Transverse colon (tissue), 4 donors: ENCODE results near the gene TMEM229B. TPM values are rescaled to one million over a fixed set of nuclear protein-coding genes. Genes with fewer than 3 reads are reported as not detected.

ENCODE experiments used
- DNase-seq: peaks from one replicate; pipeline ENCODE4 v3.0.0-alpha.2; 2019
- H3K27ac ChIP-seq, 4 donors: fragments of 200-600 bp; sonication (generic); 2 replicates each; pipeline ENCODE4 v1.5.1; 2016 to 2018; ENCODE audit warnings: inconsistent platforms in 4 of 4
- H3K27me3 ChIP-seq: fragments of 200-600 bp; sonication (generic); 2 replicates; pipeline ENCODE4 v1.5.1; 2017; ENCODE audit warnings: inconsistent platforms
- H3K36me3 ChIP-seq, 4 donors: fragments of 200-600 bp; sonication (generic); 2 replicates each; pipeline ENCODE4 v1.5.1; 2017 to 2019; ENCODE audit warnings: inconsistent platforms in 4 of 4
- H3K4me1 ChIP-seq, 4 donors: fragments of 200-600 bp; sonication (generic); 2 replicates each; pipeline ENCODE4 v1.5.1; 2017 to 2020; ENCODE audit warnings: inconsistent platforms in 4 of 4
- H3K4me3 ChIP-seq, 4 donors: fragments of 200-600 bp; sonication (generic); 1 replicate in 1 of 4; 2 replicates in 3 of 4; pipeline versions ENCODE4 v1.5.1 to v1.6.1; 2017 to 2019; ENCODE audit warnings: inconsistent platforms in 4 of 4
- H3K9me3 ChIP-seq, 2 donors: fragments of 200-600 bp; sonication (generic); 2 replicates each; pipeline ENCODE4 v1.5.1; 2017 to 2019; ENCODE audit warnings: inconsistent platforms in 2 of 2
- EP300 ChIP-seq: sonication (generic); formaldehyde crosslinking; IDR thresholded peaks from one replicate; pipeline ENCODE4 v1.6.1; 2017; ENCODE audit warnings: antibody characterized with exemption, low read depth
- POLR2A ChIP-seq: fragments of 450-650 bp; IDR thresholded peaks from one replicate; pipeline ENCODE4 v1.6.1; 2016; ENCODE audit warnings: antibody characterized with exemption, mild to moderate bottlenecking, moderate library complexity
- POLR2AphosphoS5 ChIP-seq, 3 donors: sonication (generic); formaldehyde crosslinking; IDR thresholded peaks; one replicate each; pipeline ENCODE4 v1.6.1; 2016; ENCODE audit warnings: antibody characterized with exemption in 3 of 3
- WGBS, 2 donors: methylation state at CpG; one replicate each; pipeline ENCODE4 v1.1.5; 2018; ENCODE audit warnings: low coverage in 1 of 2; 5-methylcytosine and 5-hydroxymethylcytosine counted together
- in situ Hi-C, 4 donors: fragments of 200-750 bp; cut with MboI; loops; one replicate each; pipeline versions ENCODE4 v1.15.0 to v1.15.1; 2017; ENCODE audit warnings: low sequenced_read_pairs in 3 of 4, low pct_ligation_motif_present in 1 of 4, low pct_unique_long_range_greater_than_20kb in 1 of 4
- intact Hi-C: fragments of 100-400 bp; cut with DNase I; formaldehyde crosslinking; loops from one replicate; pipeline ENCODE4 v1.15.1; 2023; ENCODE audit warnings: low total_unique reads
- total RNA-seq, 4 donors: library from RNA; depleted of rRNA; stranded (reverse); fragments of >200 nt; gene quantifications; one replicate each; pipeline ENCODE4 v1.1.0, GENCODE V29; 2016
- TF ChIP-seq, protein P1 (sequence below), 5 experiments: fragments of 200-600 bp in 3 of 5; fragments of 450-650 bp in 2 of 5; sonication (generic) in 3 of 5; IDR thresholded peaks; 1 replicate in 2 of 5; 2 replicates in 3 of 5; pipeline ENCODE4 v1.5.1; 2016 to 2017; ENCODE audit warnings: antibody characterized with exemption in 5 of 5, inconsistent platforms in 3 of 5, mild to moderate bottlenecking in 2 of 5, moderate library complexity in 1 of 5

The TMEM229B gene
- total RNA-seq, 4 donors from 2014 or later: 3.7 to 13.5 (median 7.4) TPM

DNA sequence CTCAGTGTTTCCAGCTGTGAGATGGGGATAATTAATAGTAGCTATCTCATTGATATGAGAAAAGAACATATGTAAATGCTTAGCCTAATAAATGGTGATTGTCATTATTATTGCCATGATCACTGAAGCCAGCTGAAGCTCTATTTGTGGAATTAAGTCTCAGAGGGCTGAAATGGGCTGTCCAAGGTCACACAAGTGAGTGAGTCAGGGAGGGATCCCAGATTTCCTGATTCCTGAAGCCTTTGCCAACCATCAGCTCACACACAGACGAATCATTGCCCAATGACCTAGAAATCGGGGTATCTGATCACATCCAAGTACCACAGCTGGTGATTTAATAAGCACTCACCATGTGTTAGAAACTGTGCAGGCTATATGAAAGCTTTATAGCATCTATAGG, 21.6 kb upstream of the TMEM229B start:
- DNase-seq: no peak
- 52 to 71% methylated on average over 2 of the region's 2 CpGs for WGBS, 2 donors
- intact Hi-C loops (no loop called here), in situ Hi-C loops (no loop called here)
- Histone ChIP-seq H3K4me1 (peaks cover 9 to 15% (median 12%) of the 10 kb centered on the region in 4 donors), H3K27ac (no peak overlapping the region), H3K4me3 (no peak overlapping the region), H3K36me3 (no peaks in the 10 kb centered on the region), H3K27me3 (no peaks in the 10 kb centered on the region), H3K9me3 (no peaks in the 10 kb centered on the region)
- no peak for TF ChIP-seq POLR2AphosphoS5 (IDR thresholded peaks at IDR 0.05)
- no peak for TF ChIP-seq EP300
- TF ChIP-seq, protein P1, sequence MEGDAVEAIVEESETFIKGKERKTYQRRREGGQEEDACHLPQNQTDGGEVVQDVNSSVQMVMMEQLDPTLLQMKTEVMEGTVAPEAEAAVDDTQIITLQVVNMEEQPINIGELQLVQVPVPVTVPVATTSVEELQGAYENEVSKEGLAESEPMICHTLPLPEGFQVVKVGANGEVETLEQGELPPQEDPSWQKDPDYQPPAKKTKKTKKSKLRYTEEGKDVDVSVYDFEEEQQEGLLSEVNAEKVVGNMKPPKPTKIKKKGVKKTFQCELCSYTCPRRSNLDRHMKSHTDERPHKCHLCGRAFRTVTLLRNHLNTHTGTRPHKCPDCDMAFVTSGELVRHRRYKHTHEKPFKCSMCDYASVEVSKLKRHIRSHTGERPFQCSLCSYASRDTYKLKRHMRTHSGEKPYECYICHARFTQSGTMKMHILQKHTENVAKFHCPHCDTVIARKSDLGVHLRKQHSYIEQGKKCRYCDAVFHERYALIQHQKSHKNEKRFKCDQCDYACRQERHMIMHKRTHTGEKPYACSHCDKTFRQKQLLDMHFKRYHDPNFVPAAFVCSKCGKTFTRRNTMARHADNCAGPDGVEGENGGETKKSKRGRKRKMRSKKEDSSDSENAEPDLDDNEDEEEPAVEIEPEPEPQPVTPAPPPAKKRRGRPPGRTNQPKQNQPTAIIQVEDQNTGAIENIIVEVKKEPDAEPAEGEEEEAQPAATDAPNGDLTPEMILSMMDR (IDR thresholded peaks at IDR 0.05): no peak
- no peak for TF ChIP-seq POLR2A

DNA sequence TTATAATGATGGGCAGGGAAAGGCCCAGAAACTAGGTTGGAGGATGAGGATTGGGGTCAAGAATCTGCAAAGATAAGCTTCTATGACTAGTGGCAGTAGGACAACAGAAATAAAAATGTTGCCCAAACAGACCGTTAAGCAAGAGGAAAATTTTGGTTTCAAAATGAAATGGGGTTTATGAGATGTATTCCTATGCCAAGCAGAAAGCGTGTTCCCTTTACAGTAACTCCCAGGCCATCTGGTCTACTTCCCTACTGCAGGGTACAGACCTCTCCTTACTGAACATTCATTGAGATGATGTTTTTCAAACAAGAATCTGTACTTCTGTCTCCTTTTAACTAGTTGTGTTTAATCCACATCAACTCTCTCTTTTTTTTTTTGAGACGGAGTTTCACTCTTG, 20.4 kb upstream of the TMEM229B start:
- no peaks in the 10 kb centered on the region for H3K36me3 ChIP-seq
- H3K27me3 ChIP-seq: no peaks in the 10 kb centered on the region
- H3K4me1 ChIP-seq: peaks cover 5 to 9% (median 7%) of the 10 kb centered on the region in 4 donors
- TF ChIP-seq POLR2AphosphoS5 (IDR thresholded peaks at IDR 0.05): no peak
- H3K4me3 ChIP-seq: no peak overlapping the region
- WGBS, 2 donors: 43 to 52% methylated on average over 3 of the region's 3 CpGs
- in situ Hi-C loops (no loop called here), intact Hi-C loops (no loop called here)
- DNase-seq: no peak
- no peaks in the 10 kb centered on the region for H3K9me3 ChIP-seq
- H3K27ac ChIP-seq: no peak overlapping the region

DNA sequence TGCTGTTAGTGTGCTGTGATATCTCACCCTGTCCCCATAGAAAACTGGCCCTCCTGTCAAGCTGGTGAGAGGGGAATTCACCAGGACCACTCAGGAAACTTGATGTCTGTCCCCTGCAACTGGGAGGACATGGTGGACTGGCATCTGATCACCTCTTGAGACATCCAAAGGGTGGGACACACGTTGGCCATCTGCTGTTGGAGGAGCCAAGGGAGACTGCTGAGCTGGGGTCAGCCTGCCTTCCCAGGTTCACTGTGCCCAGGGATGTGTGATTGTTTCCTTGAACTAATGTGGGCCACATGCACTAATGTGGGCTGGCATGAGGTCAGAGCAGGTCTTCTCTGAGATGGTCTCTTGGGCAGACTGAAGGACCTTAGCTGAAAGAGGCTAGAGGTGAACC, 16.7 kb upstream of the TMEM229B start:
- Histone ChIP-seq H3K27ac (no peak overlapping the region), H3K9me3 (no peaks in the 10 kb centered on the region), H3K4me1 (no peaks in the 10 kb centered on the region), H3K36me3 (no peaks in the 10 kb centered on the region), H3K4me3 (no peak overlapping the region), H3K27me3 (no peaks in the 10 kb centered on the region)
- intact Hi-C loops: no loop called here
- no peak for DNase-seq
- 73% methylated on average over 1 of the region's 1 CpG; no CpG with 5 or more reads in 1 of the 2 donors for WGBS, 2 donors
- no peak for TF ChIP-seq POLR2A
- TF ChIP-seq, protein P1 (IDR thresholded peaks at IDR 0.05): no peak
- in situ Hi-C loops: no loop called here

DNA sequence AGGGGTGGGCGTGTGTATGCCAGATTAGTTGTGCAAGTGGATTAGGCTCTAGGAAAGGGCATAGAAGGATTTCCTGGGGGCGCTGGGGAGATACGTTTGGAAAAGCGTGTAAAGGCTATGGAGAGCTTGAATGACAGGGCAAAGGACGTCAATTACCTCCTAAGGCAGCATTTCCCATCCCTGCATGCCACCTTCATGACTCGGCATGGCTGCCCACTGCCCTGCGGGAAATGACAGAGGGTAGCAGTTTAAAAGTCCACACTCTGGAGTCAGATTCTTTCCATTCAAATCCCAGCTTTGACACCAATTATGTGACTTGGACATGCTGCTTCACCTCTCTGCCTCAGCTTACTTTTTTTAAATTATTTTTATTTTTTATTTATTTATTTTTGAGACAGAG, 14.8 kb upstream of the TMEM229B start:
- DNase-seq: no peak
- Histone ChIP-seq H3K9me3 (no peaks in the 10 kb centered on the region), H3K4me3 (no peak overlapping the region), H3K27ac (no peak overlapping the region), H3K27me3 (no peaks in the 10 kb centered on the region), H3K36me3 (no peaks in the 10 kb centered on the region), H3K4me1 (no peaks in the 10 kb centered on the region)
- intact Hi-C loops: no loop called here
- 80 to 84% methylated on average over 5 to 7 of the region's 7 CpGs for WGBS, 2 donors
- in situ Hi-C loops: no loop called here
- no peak for TF ChIP-seq POLR2AphosphoS5 (IDR thresholded peaks at IDR 0.05)
- no peak for TF ChIP-seq POLR2A
- no peak for TF ChIP-seq EP300
- TF ChIP-seq, protein P1 (IDR thresholded peaks at IDR 0.05): no peak

DNA sequence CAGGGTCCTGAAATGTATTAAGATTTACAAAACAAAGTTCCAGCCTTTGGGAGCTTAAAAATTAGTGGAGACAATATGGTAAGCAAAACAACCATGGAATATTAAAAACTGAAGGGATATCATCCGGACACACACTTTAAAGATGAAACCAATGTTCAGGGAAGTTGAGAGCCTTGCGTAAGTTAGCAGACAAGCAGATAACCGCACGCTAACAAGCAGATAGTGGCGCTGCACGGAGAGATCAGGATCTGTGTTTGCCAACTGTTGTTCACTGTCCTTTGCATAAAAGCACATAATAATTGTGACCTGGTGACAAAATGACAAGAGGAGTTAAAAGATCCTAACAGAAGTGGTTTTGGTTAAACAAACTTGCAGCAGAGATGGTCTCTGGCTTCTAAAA, 14.3 kb upstream of the TMEM229B start:
- Histone ChIP-seq H3K36me3 (no peaks in the 10 kb centered on the region), H3K9me3 (no peaks in the 10 kb centered on the region), H3K4me3 (no peak overlapping the region), H3K27ac (no peak overlapping the region), H3K4me1 (no peaks in the 10 kb centered on the region), H3K27me3 (no peaks in the 10 kb centered on the region)
- intact Hi-C loops (no loop called here), in situ Hi-C loops (no loop called here)
- no peak for DNase-seq
- WGBS, 2 donors: 72 to 84% methylated on average over 2 to 6 of the region's 6 CpGs
- TF ChIP-seq EP300 (no peak), POLR2A (no peak), POLR2AphosphoS5 (IDR thresholded peaks at IDR 0.05) (no peak)
- TF ChIP-seq, protein P1 (IDR thresholded peaks at IDR 0.05): no peak
